ENCODE results near the gene BLID. TPM values are rescaled to one million over a fixed set of nuclear protein-coding genes. Genes with fewer than 3 reads are reported as not detected.

BLID gene
- total RNA-seq, 2 donors from 2014 or later: not detected

DNA sequence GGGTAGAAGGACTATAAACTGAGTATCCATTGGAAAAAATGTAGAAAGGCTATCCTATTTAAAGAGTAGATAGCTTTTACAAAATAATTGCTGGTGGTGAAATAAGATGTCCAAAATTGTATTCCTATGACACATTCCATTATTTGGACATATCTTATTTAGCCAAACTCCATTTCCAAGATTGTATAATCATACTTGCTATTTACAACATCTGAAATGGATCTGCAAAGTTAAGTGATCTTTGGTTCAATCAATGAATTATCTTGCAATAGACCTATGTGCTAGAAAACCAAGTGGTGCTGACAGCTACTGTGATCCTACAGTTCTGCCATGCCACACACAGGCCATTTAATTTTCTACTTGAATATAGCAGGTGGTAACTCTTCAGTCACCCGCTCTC lies 11.0 kb upstream of the BLID start:
- no peak overlapping the region for H3K4me3 Mint-ChIP-seq
- no peaks in the 10 kb centered on the region for H3K36me3 Mint-ChIP-seq (ENCODE audit: insufficient read depth in 2 of 2)
- ATAC-seq (replicated peaks in 1 of 2) (no peak), DNase-seq (no peak)
- H3K27ac Mint-ChIP-seq: no peak overlapping the region
- no peaks in the 10 kb centered on the region for H3K9me3 Mint-ChIP-seq
- H3K27me3 Mint-ChIP-seq (ENCODE audit: low read depth): no peaks in the 10 kb centered on the region
- H3K4me1 Mint-ChIP-seq (ENCODE audit: low read depth): no peaks in the 10 kb centered on the region

DNA sequence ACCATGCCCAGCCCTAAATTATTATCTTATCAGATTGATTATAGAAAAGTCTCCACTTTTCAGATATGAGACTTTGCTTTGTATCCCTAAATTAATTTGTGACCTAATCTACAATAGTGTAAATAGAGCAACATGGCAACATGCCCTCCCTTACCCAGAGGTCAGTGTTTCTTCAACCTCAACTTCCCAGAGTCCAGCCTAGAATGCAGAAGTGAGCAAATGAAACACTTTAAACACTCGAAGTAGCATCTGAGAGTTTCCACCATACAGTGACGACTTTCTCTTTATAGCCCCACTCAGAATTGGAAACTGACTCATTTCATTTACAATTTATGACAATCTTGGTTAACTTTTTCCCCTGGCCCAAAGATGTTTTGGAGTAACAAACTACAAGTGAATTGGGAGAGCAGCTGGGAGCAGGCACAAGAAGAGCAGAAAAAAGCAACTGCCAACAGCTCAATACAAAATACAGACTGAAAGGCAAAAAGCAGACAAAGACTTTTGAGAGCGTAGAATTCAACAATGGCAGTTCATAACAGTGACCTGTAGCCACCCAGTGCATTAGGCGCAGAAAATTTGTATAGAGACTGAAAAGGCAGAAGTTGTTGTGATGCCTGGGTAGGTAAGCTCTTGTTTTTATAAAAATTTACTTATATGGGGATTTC lies 10.1 kb upstream of the BLID start:
- Mint-ChIP-seq H3K9me3 (no peaks in the 10 kb centered on the region), H3K27ac (no peak overlapping the region), H3K4me1 (ENCODE audit: low read depth) (no peaks in the 10 kb centered on the region), H3K4me3 (no peak overlapping the region), H3K36me3 (ENCODE audit: insufficient read depth in 2 of 2) (no peaks in the 10 kb centered on the region), H3K27me3 (ENCODE audit: low read depth) (no peaks in the 10 kb centered on the region)
- ATAC-seq (replicated peaks in 1 of 2): no peak
- no peak for DNase-seq

DNA sequence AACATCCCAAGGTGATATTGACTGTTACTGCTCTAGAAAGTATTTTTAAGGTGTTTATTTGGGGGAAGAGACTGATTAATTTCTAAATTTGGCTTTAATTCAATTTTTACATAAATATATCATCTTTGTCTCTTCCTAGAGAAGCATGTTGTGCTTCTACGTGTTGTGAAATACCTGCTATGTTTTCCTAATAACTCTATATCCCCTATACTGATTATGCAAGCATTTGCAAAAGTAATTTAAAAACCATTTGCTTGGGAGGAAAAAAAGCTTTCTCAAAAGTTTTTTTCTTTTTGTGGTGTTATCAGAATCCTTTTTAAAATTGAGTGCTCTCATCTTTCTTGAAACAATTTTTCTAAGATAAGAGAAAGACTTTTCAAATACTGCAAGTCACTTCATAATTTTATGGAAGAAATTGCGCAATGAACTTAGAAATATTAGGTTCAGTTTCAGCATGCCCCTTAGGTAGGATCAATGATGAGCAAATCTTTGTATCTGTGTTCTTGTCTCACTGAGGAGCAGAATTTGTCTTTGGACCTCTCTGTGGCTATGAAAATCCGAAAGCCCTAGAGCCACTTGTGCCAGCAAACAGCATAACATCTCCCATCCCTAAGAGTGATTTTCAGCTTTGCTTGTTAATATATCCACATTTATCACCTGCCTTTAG lies 7.4 kb upstream of the BLID start:
- Mint-ChIP-seq H3K27ac (no peak overlapping the region), H3K4me1 (ENCODE audit: low read depth) (no peaks in the 10 kb centered on the region), H3K9me3 (no peaks in the 10 kb centered on the region), H3K4me3 (no peak overlapping the region), H3K36me3 (ENCODE audit: insufficient read depth in 2 of 2) (no peaks in the 10 kb centered on the region), H3K27me3 (ENCODE audit: low read depth) (peaks cover 7% of the 10 kb centered on the region)
- ATAC-seq (replicated peaks in 1 of 2) (no peak), DNase-seq (no peak)

DNA sequence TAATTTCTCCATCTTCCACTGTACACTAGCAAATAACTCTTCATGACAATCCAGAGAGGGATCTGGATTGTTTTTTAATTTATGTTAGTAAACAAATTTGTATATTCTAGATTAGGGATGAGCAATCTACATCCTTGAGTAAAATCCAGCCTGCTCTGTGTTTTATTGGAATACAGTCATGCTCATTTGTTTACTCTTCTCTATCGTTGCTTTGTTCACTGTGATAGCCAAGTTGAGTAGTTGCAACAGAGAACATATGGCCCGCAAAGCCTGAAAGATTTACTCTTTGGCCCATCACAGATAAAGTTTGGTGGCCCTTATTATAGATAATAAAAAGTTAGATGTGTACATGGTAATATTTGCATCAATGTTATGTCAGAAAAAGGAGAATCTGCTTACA lies 6.2 kb upstream of the BLID start:
- ATAC-seq (replicated peaks in 1 of 2): no peak
- no peak overlapping the region for H3K4me3 Mint-ChIP-seq

DNA sequence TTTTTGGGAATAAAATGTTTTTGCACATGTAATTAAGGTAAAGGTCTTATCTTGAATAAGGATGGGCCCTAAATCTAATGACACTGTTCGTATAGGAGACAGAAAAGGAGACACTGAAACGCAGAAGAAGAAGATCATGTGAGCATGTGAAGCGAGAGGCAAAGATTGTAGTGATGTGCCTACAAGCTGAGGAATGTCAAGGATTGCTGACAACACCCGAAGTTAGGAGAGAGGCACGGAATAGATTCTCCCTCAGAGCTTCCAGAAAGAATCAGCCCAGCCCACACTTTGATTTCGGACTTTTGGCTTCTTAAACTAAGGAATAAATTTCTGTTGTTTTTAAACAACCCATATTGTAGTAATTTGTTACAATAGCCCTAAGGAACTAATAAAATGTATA lies 4.1 kb upstream of the BLID start:
- no peaks in the 10 kb centered on the region for H3K4me1 Mint-ChIP-seq (ENCODE audit: low read depth)

More for the DNA sequence above, 6.2 kb upstream of the BLID start:
- Mint-ChIP-seq H3K4me1 (ENCODE audit: low read depth) (no peaks in the 10 kb centered on the region), H3K27ac (no peak overlapping the region), H3K36me3 (ENCODE audit: insufficient read depth in 2 of 2) (no peaks in the 10 kb centered on the region), H3K9me3 (no peaks in the 10 kb centered on the region), H3K27me3 (ENCODE audit: low read depth) (peaks cover 7% of the 10 kb centered on the region)
- DNase-seq: no peak

DNA sequence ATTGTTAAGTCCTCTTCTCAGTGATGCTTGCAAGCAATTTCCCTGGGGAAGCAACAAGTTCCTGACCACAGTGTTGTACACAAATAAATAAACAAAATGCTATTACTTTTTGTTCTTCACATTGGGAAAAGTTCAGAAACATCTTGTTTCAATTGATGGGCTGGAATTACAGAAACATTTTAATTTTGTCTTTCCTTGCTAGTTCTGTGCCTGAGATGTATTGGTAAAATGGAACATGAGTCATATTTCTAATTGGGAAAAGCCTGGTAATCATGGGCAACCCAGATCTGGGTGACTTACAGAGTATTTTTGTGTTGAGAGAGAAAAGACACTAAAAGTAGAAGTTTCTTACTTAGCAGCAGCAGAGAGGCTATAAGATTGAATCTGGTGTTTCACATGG lies 576 bp upstream of the BLID start:
- Mint-ChIP-seq H3K4me1 (ENCODE audit: low read depth) (no peaks in the 10 kb centered on the region), H3K36me3 (ENCODE audit: insufficient read depth in 2 of 2) (no peaks in the 10 kb centered on the region), H3K4me3 (no peak overlapping the region), H3K27ac (no peak overlapping the region), H3K27me3 (ENCODE audit: low read depth) (peaks cover 7% of the 10 kb centered on the region), H3K9me3 (no peaks in the 10 kb centered on the region)
- DNase-seq: no peak
- no peak for ATAC-seq (replicated peaks in 1 of 2)

More for the DNA sequence above, 4.1 kb upstream of the BLID start:
- DNase-seq (no peak), ATAC-seq (replicated peaks in 1 of 2) (no peak)
- Mint-ChIP-seq H3K27ac (no peak overlapping the region), H3K4me3 (no peak overlapping the region), H3K27me3 (ENCODE audit: low read depth) (peaks cover 7% of the 10 kb centered on the region), H3K36me3 (ENCODE audit: insufficient read depth in 2 of 2) (no peaks in the 10 kb centered on the region), H3K9me3 (no peaks in the 10 kb centered on the region)

DNA sequence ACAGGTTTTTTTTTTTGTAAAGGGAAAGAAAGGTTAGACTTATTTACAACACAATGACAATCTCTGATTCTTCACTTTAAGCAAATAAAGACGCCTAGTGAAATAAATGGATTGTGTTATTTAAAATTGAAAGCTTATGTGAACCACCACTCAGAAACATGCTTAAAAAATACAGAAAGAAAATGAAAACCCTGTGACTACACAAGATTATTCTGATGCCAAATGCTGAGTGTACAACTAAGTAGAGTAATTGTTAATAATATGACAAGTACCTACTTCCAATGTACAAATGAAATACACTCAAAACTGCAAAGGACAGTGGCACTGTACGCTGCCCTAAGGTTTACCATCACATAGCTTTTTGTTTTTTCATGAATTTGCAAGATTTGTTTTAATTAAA lies 1.0 kb downstream of the BLID start:
- H3K4me1 Mint-ChIP-seq (ENCODE audit: low read depth): no peaks in the 10 kb centered on the region
- H3K27ac Mint-ChIP-seq: no peak overlapping the region
- ATAC-seq (replicated peaks in 1 of 2) (no peak), DNase-seq (no peak)
- no peak overlapping the region for H3K4me3 Mint-ChIP-seq
- H3K36me3 Mint-ChIP-seq (ENCODE audit: insufficient read depth in 2 of 2): no peaks in the 10 kb centered on the region
- H3K27me3 Mint-ChIP-seq (ENCODE audit: low read depth): no peaks in the 10 kb centered on the region
- no peaks in the 10 kb centered on the region for H3K9me3 Mint-ChIP-seq

DNA sequence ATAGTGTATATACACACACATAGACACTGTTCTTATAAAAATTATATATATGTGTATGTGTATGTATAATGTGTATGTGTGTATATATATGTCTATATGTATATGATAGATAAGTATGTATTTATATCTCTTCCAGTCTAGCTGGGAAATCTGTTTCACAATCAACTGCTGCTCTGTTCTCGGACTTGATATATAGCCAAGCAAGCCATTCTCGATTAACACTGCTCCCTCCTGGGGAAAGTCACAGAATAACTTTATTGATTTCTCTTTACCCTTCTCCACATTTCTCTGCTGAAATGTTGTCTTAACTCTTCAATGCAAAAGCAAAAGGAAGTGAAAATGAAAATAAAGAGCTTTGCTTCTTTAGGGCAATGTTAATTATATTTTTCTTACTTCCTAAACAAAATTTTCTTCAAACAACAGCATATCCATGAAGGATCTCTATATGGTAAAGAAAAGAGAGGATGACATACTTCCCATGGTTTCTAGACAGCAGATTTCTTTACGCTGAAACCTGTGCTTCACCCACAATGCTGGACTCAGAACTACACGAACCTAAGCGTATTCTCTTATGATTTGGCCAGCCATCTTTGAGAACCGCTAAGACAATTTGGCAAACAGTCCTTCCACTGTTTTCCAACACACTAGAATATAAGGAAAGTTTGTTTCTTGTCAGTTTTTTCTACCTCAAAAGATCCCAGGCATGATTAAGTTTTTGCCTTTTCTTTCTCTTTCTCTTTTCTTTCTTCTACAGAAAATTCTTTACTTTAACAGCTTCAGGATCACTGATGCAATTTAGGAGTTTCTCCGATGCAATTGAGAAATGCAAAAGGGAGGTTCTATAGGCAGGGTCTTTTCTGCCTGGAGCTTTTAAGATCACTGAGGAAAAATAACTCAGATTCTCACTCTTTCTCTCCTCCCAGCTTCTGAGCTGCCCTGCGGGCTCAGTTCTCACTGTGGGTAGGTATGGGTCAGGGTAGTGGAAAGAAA lies 1.9 kb downstream of the BLID start:
- no peaks in the 10 kb centered on the region for H3K27me3 Mint-ChIP-seq (ENCODE audit: low read depth)
- H3K4me3 Mint-ChIP-seq: no peak overlapping the region
- ATAC-seq (replicated peaks in 1 of 2) (no peak), DNase-seq (no peak)
- H3K4me1 Mint-ChIP-seq (ENCODE audit: low read depth): no peaks in the 10 kb centered on the region
- H3K27ac Mint-ChIP-seq: no peak overlapping the region
- H3K36me3 Mint-ChIP-seq (ENCODE audit: insufficient read depth in 2 of 2): no peaks in the 10 kb centered on the region
- no peaks in the 10 kb centered on the region for H3K9me3 Mint-ChIP-seq

DNA sequence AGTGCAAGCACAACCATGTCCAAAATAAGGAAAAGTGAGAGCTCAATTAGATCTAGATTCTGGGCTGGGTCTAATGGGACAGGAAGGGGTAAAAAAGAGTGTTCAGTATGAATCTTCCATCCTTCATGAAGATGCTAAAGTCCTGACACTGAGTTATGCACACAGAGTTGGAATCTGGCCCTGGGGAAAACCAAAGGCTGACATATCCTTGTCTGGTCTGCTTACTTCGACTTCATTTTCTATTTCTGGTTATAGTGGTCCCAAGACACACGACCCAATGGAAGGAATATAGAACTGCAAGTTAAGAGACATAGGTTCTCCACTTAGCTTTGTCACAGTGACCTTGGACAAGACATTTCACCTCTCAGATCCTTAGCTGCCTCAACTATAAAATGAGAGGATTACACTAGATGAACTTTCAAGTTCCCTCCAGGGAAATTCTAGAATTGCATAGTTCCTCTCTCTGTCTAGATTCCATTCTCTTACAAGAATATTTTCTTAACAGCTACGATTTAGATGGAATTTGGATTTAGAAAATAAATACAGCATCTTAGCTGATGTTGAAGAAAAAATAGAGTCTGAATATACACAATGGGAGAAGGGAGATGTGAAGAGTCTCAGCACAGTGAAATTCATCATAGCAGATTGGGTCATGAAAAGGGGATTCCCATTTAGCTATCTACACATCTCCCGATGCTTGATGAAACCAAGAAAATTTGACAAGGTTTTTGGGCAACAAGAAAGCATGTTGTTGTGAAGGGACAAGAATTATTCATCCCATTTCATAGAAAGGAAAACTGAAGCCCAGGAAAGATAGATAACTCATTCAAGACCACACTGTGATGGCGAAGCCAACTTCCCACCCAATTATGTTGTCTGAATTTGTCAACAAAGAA lies 3.3 kb downstream of the BLID start:
- H3K27ac Mint-ChIP-seq: no peak overlapping the region
- ATAC-seq (replicated peaks in 1 of 2) (no peak), DNase-seq (no peak)
- peaks cover 0 to 1% of the 10 kb centered on the region in 2 donors for H3K36me3 Mint-ChIP-seq (ENCODE audit: insufficient read depth in 2 of 2)
- H3K9me3 Mint-ChIP-seq: no peaks in the 10 kb centered on the region
- no peaks in the 10 kb centered on the region for H3K4me1 Mint-ChIP-seq (ENCODE audit: low read depth)
- peaks cover 4% of the 10 kb centered on the region for H3K27me3 Mint-ChIP-seq (ENCODE audit: low read depth)
- no peak overlapping the region for H3K4me3 Mint-ChIP-seq

DNA sequence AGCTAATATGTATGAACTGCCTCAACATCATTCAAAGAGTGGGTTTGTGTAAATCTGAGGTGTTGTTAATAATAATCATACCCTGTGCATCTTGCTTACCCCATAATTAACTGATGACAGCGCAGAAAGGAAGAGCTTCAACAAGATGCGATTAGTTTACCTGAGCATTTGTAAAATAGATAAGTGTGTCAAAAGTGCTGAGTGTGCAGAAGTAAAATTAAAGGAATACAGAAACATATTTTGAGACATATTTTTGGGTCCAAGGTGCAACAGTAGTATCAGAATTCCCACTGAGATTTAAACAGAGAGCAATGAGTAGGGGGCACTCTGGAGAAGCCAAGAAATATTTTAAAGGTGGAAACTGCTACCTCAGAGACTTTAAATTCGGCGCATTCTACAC lies 6.1 kb downstream of the BLID start:
- DNase-seq (no peak), ATAC-seq (replicated peaks in 1 of 2) (no peak)
- H3K27me3 Mint-ChIP-seq (ENCODE audit: low read depth): peaks cover 16% of the 10 kb centered on the region
- H3K27ac Mint-ChIP-seq: no peak overlapping the region
- H3K36me3 Mint-ChIP-seq (ENCODE audit: insufficient read depth in 2 of 2): peaks cover 0 to 1% of the 10 kb centered on the region in 2 donors
- no peaks in the 10 kb centered on the region for H3K4me1 Mint-ChIP-seq (ENCODE audit: low read depth)
- no peaks in the 10 kb centered on the region for H3K9me3 Mint-ChIP-seq
- H3K4me3 Mint-ChIP-seq: no peak overlapping the region

DNA sequence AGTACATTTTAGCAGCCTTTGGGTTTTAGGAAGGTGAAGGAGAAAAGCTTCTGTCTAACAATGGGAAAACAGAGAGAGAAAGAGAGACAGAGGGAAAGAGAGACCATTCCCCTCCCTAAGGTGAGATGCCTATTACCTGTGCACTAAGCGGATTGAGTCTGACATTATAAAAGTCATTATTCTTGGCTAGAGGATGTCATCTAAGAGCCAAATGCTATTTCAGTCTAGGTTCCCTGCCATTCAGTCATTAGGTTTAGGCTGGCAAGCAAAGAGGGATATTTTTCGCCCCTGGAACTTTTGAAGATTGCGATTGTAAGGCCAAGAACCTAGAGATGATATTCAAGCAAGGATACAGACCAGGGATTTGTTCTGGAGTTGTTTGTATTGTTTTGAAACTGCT lies 7.2 kb downstream of the BLID start:
- peaks cover 0 to 1% of the 10 kb centered on the region in 2 donors for H3K36me3 Mint-ChIP-seq (ENCODE audit: insufficient read depth in 2 of 2)
- no peak overlapping the region for H3K27ac Mint-ChIP-seq
- no peaks in the 10 kb centered on the region for H3K9me3 Mint-ChIP-seq
- ATAC-seq (replicated peaks in 1 of 2) (no peak), DNase-seq (no peak)
- H3K4me3 Mint-ChIP-seq: no peak overlapping the region
- H3K27me3 Mint-ChIP-seq (ENCODE audit: low read depth): peaks cover 16% of the 10 kb centered on the region
- no peaks in the 10 kb centered on the region for H3K4me1 Mint-ChIP-seq (ENCODE audit: low read depth)

DNA sequence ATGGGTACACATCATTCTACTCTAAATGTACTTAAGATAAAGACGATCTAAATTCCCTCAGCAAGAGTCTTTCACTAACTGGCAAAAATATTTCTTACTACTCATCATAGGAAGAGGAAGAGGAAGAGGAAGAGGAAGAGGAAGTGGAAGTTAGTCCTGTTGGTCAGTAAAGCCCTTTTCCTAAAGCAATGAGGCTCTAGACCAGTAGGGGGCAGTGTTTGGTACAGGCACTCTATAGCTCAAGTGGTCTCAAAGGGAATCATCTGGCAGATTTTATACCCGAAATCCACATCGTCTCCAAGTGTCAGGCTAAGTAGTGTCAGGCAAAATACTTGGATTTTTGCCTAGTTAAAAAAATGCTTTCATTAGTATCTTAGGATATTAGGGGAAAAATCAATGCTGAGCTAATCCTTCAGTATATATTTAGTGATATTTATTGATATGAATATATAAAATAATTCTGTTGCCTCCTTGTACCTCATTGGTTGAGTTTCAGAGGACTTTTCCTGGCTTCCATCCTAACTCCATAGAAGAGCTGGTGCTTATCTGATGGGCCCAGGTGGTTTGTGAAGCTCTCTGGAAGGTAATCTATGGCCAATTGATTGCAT lies 7.7 kb downstream of the BLID start:
- no peak for ATAC-seq (replicated peaks in 1 of 2)
- no peak overlapping the region for H3K27ac Mint-ChIP-seq

More for the DNA sequence above, 7.7 kb downstream of the BLID start:
- no peaks in the 10 kb centered on the region for H3K9me3 Mint-ChIP-seq
- no peak overlapping the region for H3K4me3 Mint-ChIP-seq
- DNase-seq: peak; percentile 16 to 46
- H3K27me3 Mint-ChIP-seq (ENCODE audit: low read depth): peaks cover 16% of the 10 kb centered on the region
- H3K36me3 Mint-ChIP-seq (ENCODE audit: insufficient read depth in 2 of 2): peaks cover 0 to 1% of the 10 kb centered on the region in 2 donors
- H3K4me1 Mint-ChIP-seq (ENCODE audit: low read depth): no peaks in the 10 kb centered on the region

Data from activated T-cell treated with anti-CD3 and anti-CD28 coated beads, Interleukin-2, amount 50 U/mL, for 72 hours (primary cell).